ENCODE results near the gene GNAI3.

GNAI3 gene

DNA sequence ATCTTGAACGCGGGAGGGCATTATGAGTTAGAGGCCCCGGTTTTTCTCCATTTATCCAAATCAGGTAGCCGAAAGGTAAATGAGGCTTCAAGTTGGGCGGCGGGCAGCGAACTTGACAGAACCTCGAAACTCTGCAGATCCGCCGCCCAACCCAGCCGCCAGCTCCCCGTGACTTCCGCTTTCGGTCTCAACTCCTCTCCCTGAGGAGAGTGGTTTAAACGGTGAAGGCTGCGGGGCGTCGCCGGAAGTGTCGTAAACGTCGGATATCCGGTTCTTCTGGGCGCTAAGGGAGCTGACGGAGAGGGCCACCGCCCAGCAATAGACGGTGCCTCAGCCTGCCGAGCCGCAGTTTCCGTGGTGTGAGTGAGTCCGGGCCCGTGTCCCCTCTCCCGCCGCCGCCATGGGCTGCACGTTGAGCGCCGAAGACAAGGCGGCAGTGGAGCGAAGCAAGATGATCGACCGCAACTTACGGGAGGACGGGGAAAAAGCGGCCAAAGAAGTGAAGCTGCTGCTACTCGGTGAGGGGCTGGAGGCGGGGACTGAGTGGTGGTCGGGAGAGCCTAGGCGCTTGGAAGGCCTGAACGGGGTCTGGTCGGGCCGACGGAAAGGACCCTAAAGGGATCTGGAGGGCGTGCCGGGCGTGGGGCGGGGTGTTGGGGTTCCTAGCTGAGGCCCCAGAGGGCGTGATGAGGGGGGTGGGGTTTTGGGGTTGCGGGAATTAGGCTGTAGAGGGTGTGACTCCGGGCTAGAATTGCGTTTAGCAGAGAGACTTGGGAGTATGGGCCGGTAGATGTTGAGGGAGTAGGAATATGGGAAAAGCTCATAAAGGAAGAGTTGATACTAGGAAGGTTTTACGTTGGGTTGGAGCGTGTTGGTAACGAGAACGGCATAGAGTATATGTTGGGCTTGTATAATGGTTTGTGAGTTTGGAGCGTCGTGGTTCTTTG, at the start of gene GNAI3:
Gene GNAI3, plus strand, starts transcription at position 295 of the 947 bp plus-strand sequence. Its CDS starts 106 bp downstream, at position 401.
- Histone ChIP-seq H3K36me3 (ENCODE audit: control insufficient read depth, insufficient read depth, low read length, severe bottlenecking) (no peaks in the 10 kb centered on the region), H3K4me3 (ENCODE audit: low read length) (peak within 1 kb of the TSS; percentile 99), H3K27me3 (replicated peaks; ENCODE audit: control insufficient read depth, insufficient read depth, low read length) (no peaks in the 10 kb centered on the region), H3K9ac (ENCODE audit: low read length) (peak within 1 kb of the TSS; percentile 99), H3K4me1 (ENCODE audit: control insufficient read depth, insufficient read depth, low read length) (peaks cover 32% of the 10 kb centered on the region), H3K9me3 (ENCODE audit: control insufficient read depth, low read length) (no peaks in the 10 kb centered on the region)
- peak; percentile 98 for DNase-seq (ENCODE audit: low read depth)

GRCh38 chr1:109499081-109499480, 49.3 kb upstream of the GNAI3 start:
- peaks cover 14% of the 10 kb centered on the region for H3K4me1 ChIP-seq (ENCODE audit: control insufficient read depth, insufficient read depth, low read length)
- no peaks in the 10 kb centered on the region for H3K27me3 ChIP-seq (replicated peaks; ENCODE audit: control insufficient read depth, insufficient read depth, low read length)
- H3K9me3 ChIP-seq (ENCODE audit: control insufficient read depth, low read length): no peaks in the 10 kb centered on the region
- no peak for DNase-seq (ENCODE audit: low read depth)
- H3K4me3 ChIP-seq (ENCODE audit: low read length): no peak overlapping the region
- peak overlapping the region; percentile 29 for H3K9ac ChIP-seq (ENCODE audit: low read length)
- H3K36me3 ChIP-seq (ENCODE audit: control insufficient read depth, insufficient read depth, low read length, severe bottlenecking): peaks cover 32% of the 10 kb centered on the region

DNA sequence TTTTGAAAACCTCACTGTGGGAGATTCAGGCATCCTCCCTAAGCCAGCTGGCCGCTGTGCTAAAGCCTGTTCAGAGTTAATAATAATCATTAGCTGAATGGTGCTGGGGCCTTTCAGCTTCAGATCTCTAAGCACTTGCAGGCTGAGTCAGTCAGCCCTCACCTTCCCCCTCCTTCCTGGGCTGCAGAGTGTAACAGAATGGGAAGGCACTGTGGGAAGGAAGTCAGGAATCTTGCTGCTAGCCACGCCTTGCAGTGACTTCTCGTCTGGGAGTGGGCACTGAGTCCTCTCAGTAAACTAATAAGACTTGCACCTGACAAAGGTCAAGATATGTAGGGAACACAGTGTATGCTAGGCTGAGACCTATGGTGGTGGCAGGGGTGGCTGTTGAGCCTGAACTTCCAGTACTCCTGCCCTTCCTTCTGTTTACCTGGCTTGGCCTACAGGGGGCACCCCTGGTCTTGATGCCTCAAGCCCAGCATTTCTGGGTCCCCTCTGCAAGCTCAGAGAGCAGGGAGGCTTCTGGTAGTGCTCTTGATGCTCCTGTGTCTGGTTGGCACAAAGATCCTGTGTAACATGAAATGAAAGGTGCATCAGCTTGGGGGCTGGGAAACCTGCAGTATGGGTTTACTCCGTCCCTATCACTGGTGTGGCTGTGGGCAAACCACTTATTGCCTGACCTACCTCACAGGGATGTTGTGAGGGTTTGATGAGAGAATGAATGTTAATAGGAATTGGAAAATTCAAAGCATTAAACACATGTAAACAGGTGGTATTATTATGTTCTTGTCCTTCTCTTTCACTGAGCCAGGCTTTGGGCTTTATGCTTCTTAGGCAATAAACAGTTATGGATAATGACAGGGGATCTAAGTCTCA, 48.5 kb upstream of the GNAI3 start:
- no peak overlapping the region for H3K9ac ChIP-seq (ENCODE audit: low read length)
- no peak for DNase-seq (ENCODE audit: low read depth)
- H3K4me3 ChIP-seq (ENCODE audit: low read length): no peak overlapping the region
- H3K4me1 ChIP-seq (ENCODE audit: control insufficient read depth, insufficient read depth, low read length): peaks cover 8% of the 10 kb centered on the region
- no peaks in the 10 kb centered on the region for H3K27me3 ChIP-seq (replicated peaks; ENCODE audit: control insufficient read depth, insufficient read depth, low read length)
- H3K36me3 ChIP-seq (ENCODE audit: control insufficient read depth, insufficient read depth, low read length, severe bottlenecking): peaks cover 32% of the 10 kb centered on the region
- H3K9me3 ChIP-seq (ENCODE audit: control insufficient read depth, low read length): no peaks in the 10 kb centered on the region

- no peak overlapping the region for H3K4me3 ChIP-seq (ENCODE audit: low read length)
- H3K36me3 ChIP-seq (ENCODE audit: control insufficient read depth, insufficient read depth, low read length, severe bottlenecking): peaks cover 26% of the 10 kb centered on the region
- no peaks in the 10 kb centered on the region for H3K27me3 ChIP-seq (replicated peaks; ENCODE audit: control insufficient read depth, insufficient read depth, low read length)
- peak; percentile 89 for DNase-seq (ENCODE audit: low read depth)
- no peak overlapping the region for H3K9ac ChIP-seq (ENCODE audit: low read length)
- H3K4me1 ChIP-seq (ENCODE audit: control insufficient read depth, insufficient read depth, low read length): peaks cover 4% of the 10 kb centered on the region
- H3K9me3 ChIP-seq (ENCODE audit: control insufficient read depth, low read length): no peaks in the 10 kb centered on the region
Observed at GRCh38 chr1:109500941-109501381, 47.5 kb upstream of the GNAI3 start.

GRCh38 chr1:109501644-109502363, 46.6 kb upstream of the GNAI3 start:
- H3K9me3 ChIP-seq (ENCODE audit: control insufficient read depth, low read length): no peaks in the 10 kb centered on the region
- H3K4me3 ChIP-seq (ENCODE audit: low read length): no peak overlapping the region
- H3K4me1 ChIP-seq (ENCODE audit: control insufficient read depth, insufficient read depth, low read length): peaks cover 4% of the 10 kb centered on the region
- H3K9ac ChIP-seq (ENCODE audit: low read length): no peak overlapping the region
- H3K36me3 ChIP-seq (ENCODE audit: control insufficient read depth, insufficient read depth, low read length, severe bottlenecking): peaks cover 18% of the 10 kb centered on the region
- H3K27me3 ChIP-seq (replicated peaks; ENCODE audit: control insufficient read depth, insufficient read depth, low read length): no peaks in the 10 kb centered on the region
- no peak for DNase-seq (ENCODE audit: low read depth)

GRCh38 chr1:109502364-109502851, 46.0 kb upstream of the GNAI3 start:
- Histone ChIP-seq H3K36me3 (ENCODE audit: control insufficient read depth, insufficient read depth, low read length, severe bottlenecking) (peaks cover 14% of the 10 kb centered on the region), H3K9ac (ENCODE audit: low read length) (no peak overlapping the region), H3K4me3 (ENCODE audit: low read length) (no peak overlapping the region), H3K9me3 (ENCODE audit: control insufficient read depth, low read length) (no peaks in the 10 kb centered on the region), H3K27me3 (replicated peaks; ENCODE audit: control insufficient read depth, insufficient read depth, low read length) (no peaks in the 10 kb centered on the region), H3K4me1 (ENCODE audit: control insufficient read depth, insufficient read depth, low read length) (peaks cover 4% of the 10 kb centered on the region)
- DNase-seq (ENCODE audit: low read depth): no peak

- H3K27me3 ChIP-seq (replicated peaks; ENCODE audit: control insufficient read depth, insufficient read depth, low read length): no peaks in the 10 kb centered on the region
- no peak overlapping the region for H3K9ac ChIP-seq (ENCODE audit: low read length)
- H3K9me3 ChIP-seq (ENCODE audit: control insufficient read depth, low read length): no peaks in the 10 kb centered on the region
- H3K4me3 ChIP-seq (ENCODE audit: low read length): no peak overlapping the region
- peaks cover 4% of the 10 kb centered on the region for H3K4me1 ChIP-seq (ENCODE audit: control insufficient read depth, insufficient read depth, low read length)
- no peak for DNase-seq (ENCODE audit: low read depth)
- peaks cover 7% of the 10 kb centered on the region for H3K36me3 ChIP-seq (ENCODE audit: control insufficient read depth, insufficient read depth, low read length, severe bottlenecking)
Observed at GRCh38 chr1:109503935-109504334, 44.5 kb upstream of the GNAI3 start.

DNA sequence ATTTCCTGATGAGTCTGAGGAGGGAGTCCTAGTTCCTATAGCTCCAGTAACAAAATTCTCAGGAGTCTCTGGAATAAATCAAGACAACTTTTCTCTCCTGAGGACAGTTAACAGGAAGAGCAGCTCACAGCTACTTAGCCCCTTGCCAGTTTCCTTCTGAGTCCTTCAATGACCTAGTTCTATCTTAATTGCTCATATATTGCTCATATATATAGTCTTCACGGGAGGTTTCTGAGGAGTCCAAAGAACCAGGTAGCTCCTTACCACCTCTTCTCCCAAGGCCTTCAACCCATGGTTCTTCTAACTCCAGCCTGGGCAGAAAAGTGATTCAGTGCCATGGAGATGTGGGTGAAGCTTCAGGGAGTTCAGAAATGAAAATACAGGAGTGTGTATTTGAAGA, 43.4 kb upstream of the GNAI3 start:
- H3K4me1 ChIP-seq (ENCODE audit: control insufficient read depth, insufficient read depth, low read length): peaks cover 3% of the 10 kb centered on the region
- no peak for DNase-seq (ENCODE audit: low read depth)
- H3K9ac ChIP-seq (ENCODE audit: low read length): no peak overlapping the region
- no peak overlapping the region for H3K4me3 ChIP-seq (ENCODE audit: low read length)
- no peaks in the 10 kb centered on the region for H3K9me3 ChIP-seq (ENCODE audit: control insufficient read depth, low read length)
- no peaks in the 10 kb centered on the region for H3K27me3 ChIP-seq (replicated peaks; ENCODE audit: control insufficient read depth, insufficient read depth, low read length)
- H3K36me3 ChIP-seq (ENCODE audit: control insufficient read depth, insufficient read depth, low read length, severe bottlenecking): peaks cover 7% of the 10 kb centered on the region

GRCh38 chr1:109508001-109508872, 40.2 kb upstream of the GNAI3 start:
- Histone ChIP-seq H3K4me3 (ENCODE audit: low read length) (no peak overlapping the region), H3K27me3 (replicated peaks; ENCODE audit: control insufficient read depth, insufficient read depth, low read length) (peaks cover 4% of the 10 kb centered on the region)
- DNase-seq (ENCODE audit: low read depth): no peak

GRCh38 chr1:109508873-109509175, 39.6 kb upstream of the GNAI3 start:
- no peak for DNase-seq (ENCODE audit: low read depth)
- peaks cover 4% of the 10 kb centered on the region for H3K27me3 ChIP-seq (replicated peaks; ENCODE audit: control insufficient read depth, insufficient read depth, low read length)
- H3K36me3 ChIP-seq (ENCODE audit: control insufficient read depth, insufficient read depth, low read length, severe bottlenecking): no peaks in the 10 kb centered on the region
- peak overlapping the region; percentile 69 for H3K9ac ChIP-seq (ENCODE audit: low read length)
- peaks cover 9% of the 10 kb centered on the region for H3K4me1 ChIP-seq (ENCODE audit: control insufficient read depth, insufficient read depth, low read length)
- peak overlapping the region; percentile 87 for H3K4me3 ChIP-seq (ENCODE audit: low read length)
- H3K9me3 ChIP-seq (ENCODE audit: control insufficient read depth, low read length): no peaks in the 10 kb centered on the region

More at GRCh38 chr1:109508001-109508872, 40.2 kb upstream of the GNAI3 start:
- Histone ChIP-seq H3K9ac (ENCODE audit: low read length) (no peak overlapping the region), H3K9me3 (ENCODE audit: control insufficient read depth, low read length) (no peaks in the 10 kb centered on the region), H3K36me3 (ENCODE audit: control insufficient read depth, insufficient read depth, low read length, severe bottlenecking) (no peaks in the 10 kb centered on the region), H3K4me1 (ENCODE audit: control insufficient read depth, insufficient read depth, low read length) (peaks cover 9% of the 10 kb centered on the region)
